ENCODE data around the gene VAV1. TPM values are rescaled to one million over a fixed set of nuclear protein-coding genes. Genes with fewer than 3 reads are reported as not detected.

The VAV1 gene
- total and polyA plus RNA-seq, 4 experiments from 2014 or later, result 16.0 to 87.6 (median 53.2) TPM

DNA sequence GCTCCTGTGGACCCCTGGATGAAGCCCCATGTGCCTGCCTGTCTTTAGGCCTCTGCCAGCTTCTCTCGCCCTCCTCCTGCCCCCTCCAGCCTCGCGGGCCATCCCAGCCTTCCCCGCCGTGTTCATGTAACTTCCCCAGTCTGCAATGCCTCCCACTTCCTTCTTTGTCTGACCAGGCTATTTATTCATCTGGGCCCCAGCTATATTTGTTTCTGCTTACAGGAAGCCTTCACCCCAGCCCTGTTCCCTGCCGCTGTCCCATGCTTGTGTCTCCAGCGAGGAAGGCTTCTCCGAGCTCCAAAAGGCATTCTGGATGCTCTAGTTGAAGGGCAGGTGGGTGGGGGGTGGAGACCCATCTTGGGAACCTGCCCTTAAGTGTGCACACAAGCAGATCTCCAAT, 44.2 kb upstream of the VAV1 start:
- Mint-ChIP-seq H3K4me3 (no peak overlapping the region), H3K4me1 (peaks cover 4 to 15% (median 9%) of the 10 kb centered on the region in 4 donors), H3K9me3 (no peaks in the 10 kb centered on the region), H3K36me3 (peaks cover 9 to 11% of the 10 kb centered on the region in 2 donors), H3K27ac (peak overlapping the region in 1 of 7 donors; percentile 57), H3K27me3 (no peaks in the 10 kb centered on the region)
- Histone ChIP-seq H3K36me3 (ENCODE audit: insufficient read depth, low read length) (peaks cover 12% of the 10 kb centered on the region), H3K27ac (ENCODE audit: low read depth, low read length) (no peak overlapping the region), H3K4me3 (ENCODE audit: low read length in 2 of 2) (no peak overlapping the region), H3K4me1 (ENCODE audit: insufficient read depth, low read length) (peaks cover 5% of the 10 kb centered on the region), H3K9me3 (ENCODE audit: control insufficient read depth in 1 of 2, low read length in 2 of 2) (no peaks in the 10 kb centered on the region), H3K27me3 (ENCODE audit: insufficient read depth, low read length) (no peaks in the 10 kb centered on the region)
- intact Hi-C loops (cut with micrococcal nuclease), result no loop called here
- CTCF ChIA-PET (ENCODE audit: partially characterized antibody), result interaction anchor here (0.9 to 1.2 kb wide), 2 partner anchors 19 to 135 kb away, joined by 3 to 6 read pairs; no protein-coding TSS in a partner anchor
- POLR2A ChIA-PET (ENCODE audit: partially characterized antibody), result interaction anchor here (1.2 kb wide), 2 partner anchors 10 to 78 kb away, joined by 3 read pairs; no protein-coding TSS in a partner anchor
- DNase-seq, result no peak

DNA sequence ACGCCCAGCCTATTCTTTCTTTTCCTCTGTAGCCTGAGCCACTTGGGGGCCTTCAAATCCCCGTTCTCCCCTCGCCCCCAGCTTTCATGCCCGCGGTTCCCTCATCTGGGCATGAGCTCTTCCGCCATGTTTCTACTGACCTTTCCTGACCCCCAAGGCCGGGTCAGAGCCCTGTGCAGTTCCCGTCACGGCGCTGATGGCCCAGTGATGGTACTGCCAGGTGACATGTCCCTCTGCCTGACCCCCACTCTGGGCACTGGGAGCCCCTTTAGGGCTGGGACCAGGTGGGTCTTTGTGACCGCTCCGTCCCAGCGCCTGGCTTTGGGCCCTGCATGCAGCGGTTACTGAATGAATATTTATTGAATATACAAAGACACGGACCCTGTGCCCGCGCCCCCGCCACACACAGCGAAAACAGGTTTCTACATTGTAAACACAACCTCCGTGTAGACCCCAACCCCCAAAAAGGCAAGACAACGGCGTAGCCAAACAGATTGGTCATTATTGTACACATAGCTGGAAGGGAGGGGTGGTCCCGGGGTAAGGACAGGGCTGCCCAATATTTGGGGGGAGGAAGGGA, 42.8 kb upstream of the VAV1 start:
- no peaks in the 10 kb centered on the region for H3K27me3 Mint-ChIP-seq
- Histone ChIP-seq H3K36me3 (ENCODE audit: insufficient read depth, low read length) (peaks cover 15% of the 10 kb centered on the region), H3K4me1 (ENCODE audit: insufficient read depth, low read length) (peaks cover 5% of the 10 kb centered on the region), H3K27ac (ENCODE audit: low read depth, low read length) (no peak overlapping the region), H3K4me3 (ENCODE audit: low read length in 2 of 2) (no peak overlapping the region), H3K9me3 (ENCODE audit: control insufficient read depth in 1 of 2, low read length in 2 of 2) (no peaks in the 10 kb centered on the region), H3K27me3 (ENCODE audit: insufficient read depth, low read length) (no peaks in the 10 kb centered on the region)
- H3K9me3 Mint-ChIP-seq, result no peaks in the 10 kb centered on the region
- H3K4me3 Mint-ChIP-seq, result no peak overlapping the region
- H3K27ac Mint-ChIP-seq, result peak overlapping the region in 1 of 7 donors; percentile 83
- DNase-seq, result no peak
- ChIA-PET CTCF (ENCODE audit: partially characterized antibody) (interaction anchor here (1.0 to 1.9 kb wide), 2 partner anchors 134 to 213 kb away, joined by 3 to 6 read pairs; no protein-coding TSS in a partner anchor), POLR2A (ENCODE audit: partially characterized antibody) (interaction anchor here (1.2 kb wide), 1 partner anchor 9 kb away, joined by 3 read pairs; no protein-coding TSS in a partner anchor)
- peaks cover 14 to 20% of the 10 kb centered on the region in 2 donors for H3K36me3 Mint-ChIP-seq
- peaks cover 2 to 10% (median 6%) of the 10 kb centered on the region in 4 donors for H3K4me1 Mint-ChIP-seq
- intact Hi-C loops (cut with micrococcal nuclease), result no loop called here

DNA sequence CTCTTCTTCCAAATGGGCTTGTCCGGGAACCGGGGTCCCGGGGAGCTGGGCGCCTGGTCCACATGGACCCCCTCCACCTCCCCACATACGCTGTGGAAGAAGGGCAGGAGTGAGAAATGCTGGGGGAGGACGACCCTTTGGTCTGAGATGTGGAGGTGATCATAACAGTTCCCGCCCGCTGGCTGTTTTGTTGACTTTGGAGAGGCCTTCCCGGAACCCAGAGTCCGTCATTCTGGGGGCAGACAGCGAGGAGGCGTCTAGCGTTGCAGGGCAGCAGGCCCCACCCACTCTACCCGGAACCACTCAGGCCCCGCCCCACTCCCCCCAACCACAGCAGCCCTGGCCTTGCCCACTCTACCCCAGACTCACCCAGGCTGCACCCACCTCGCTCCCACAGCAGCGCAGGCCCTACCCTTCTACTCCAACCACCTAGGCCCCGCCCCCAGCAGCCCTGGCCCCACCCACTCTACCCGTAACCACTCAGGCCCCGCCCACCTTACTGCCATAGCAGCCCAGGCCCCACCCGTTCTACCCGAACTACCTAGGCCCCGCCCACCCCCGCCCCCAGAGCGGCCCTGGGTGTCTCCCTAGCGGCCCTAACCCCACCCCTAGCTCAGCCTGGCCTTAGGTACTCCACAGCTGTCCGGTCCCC, 42.2 kb upstream of the VAV1 start:
- Mint-ChIP-seq H3K4me3 (no peak overlapping the region), H3K36me3 (peaks cover 14 to 20% of the 10 kb centered on the region in 2 donors), H3K27ac (no peak overlapping the region), H3K4me1 (peaks cover 2 to 5% (median 4%) of the 10 kb centered on the region in 4 donors), H3K27me3 (no peaks in the 10 kb centered on the region), H3K9me3 (no peaks in the 10 kb centered on the region)
- DNase-seq, result peak in 1 of 5 donors; percentile 47
- intact Hi-C loops (cut with micrococcal nuclease), result no loop called here
- Histone ChIP-seq H3K9me3 (ENCODE audit: control insufficient read depth in 1 of 2, low read length in 2 of 2) (no peaks in the 10 kb centered on the region), H3K4me1 (ENCODE audit: insufficient read depth, low read length) (peaks cover 2% of the 10 kb centered on the region), H3K27ac (ENCODE audit: low read depth, low read length) (no peak overlapping the region), H3K4me3 (ENCODE audit: low read length in 2 of 2) (no peak overlapping the region), H3K36me3 (ENCODE audit: insufficient read depth, low read length) (peaks cover 15% of the 10 kb centered on the region), H3K27me3 (ENCODE audit: insufficient read depth, low read length) (no peaks in the 10 kb centered on the region)
- POLR2A ChIA-PET (ENCODE audit: partially characterized antibody), result no interaction called here
- CTCF ChIA-PET (ENCODE audit: partially characterized antibody), result interaction anchor here (1.0 to 1.9 kb wide), 2 partner anchors 133 to 213 kb away, joined by 3 to 6 read pairs; no protein-coding TSS in a partner anchor

DNA sequence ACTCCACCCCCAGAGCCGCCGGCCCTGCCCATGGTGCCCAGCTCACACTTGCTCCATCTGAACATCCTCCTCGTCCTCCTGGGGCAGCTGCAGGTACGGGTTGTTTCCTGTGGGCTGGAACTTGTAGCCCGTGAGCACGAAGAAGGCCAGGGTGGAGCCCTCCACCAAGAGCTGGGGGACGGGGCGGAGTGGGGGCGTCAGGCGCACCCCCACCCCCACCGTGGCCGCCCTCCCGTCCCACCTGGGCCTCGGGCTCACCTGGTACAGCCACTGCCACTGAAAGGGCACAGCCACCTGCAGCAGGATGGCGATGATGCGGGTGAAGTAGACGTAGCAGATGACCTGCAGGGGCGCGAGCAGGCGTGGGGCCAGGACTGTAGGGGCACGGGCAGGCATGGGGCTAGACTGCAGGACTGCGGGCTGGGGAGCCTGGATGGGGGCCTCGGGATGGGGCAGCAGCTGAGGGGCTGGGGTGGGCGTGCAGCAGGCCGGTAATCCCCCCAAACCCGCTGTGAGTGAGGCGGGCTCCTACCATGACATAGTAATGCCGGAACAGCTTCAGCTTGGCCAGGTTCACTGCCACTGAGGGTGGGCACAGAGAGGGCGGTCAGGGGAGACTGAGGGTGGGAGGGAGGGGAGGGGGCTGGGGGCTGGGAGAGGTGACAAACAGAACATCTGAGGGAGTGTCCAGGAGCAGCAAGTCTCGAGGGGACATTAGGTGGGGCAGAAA, 41.4 kb upstream of the VAV1 start:
- peaks cover 1 to 5% (median 4%) of the 10 kb centered on the region in 4 donors for H3K4me1 Mint-ChIP-seq
- no peaks in the 10 kb centered on the region for H3K9me3 ChIP-seq (ENCODE audit: control insufficient read depth in 1 of 2, low read length in 2 of 2)
- peaks cover 19 to 20% of the 10 kb centered on the region in 2 donors for H3K36me3 Mint-ChIP-seq
- no peak for DNase-seq
- no peaks in the 10 kb centered on the region for H3K9me3 Mint-ChIP-seq
- CTCF ChIA-PET (ENCODE audit: partially characterized antibody), result interaction anchor here (1.9 kb wide), 1 partner anchor 132 kb away, joined by 6 read pairs; no protein-coding TSS in a partner anchor
- H3K27me3 ChIP-seq (ENCODE audit: insufficient read depth, low read length), result no peaks in the 10 kb centered on the region
- no peak overlapping the region for H3K4me3 Mint-ChIP-seq
- H3K4me3 ChIP-seq (ENCODE audit: low read length in 2 of 2), result no peak overlapping the region
- H3K27ac Mint-ChIP-seq, result no peak overlapping the region
- intact Hi-C loops (cut with micrococcal nuclease), result no loop called here
- H3K27ac ChIP-seq (ENCODE audit: low read depth, low read length), result no peak overlapping the region
- H3K4me1 ChIP-seq (ENCODE audit: insufficient read depth, low read length), result peaks cover 7% of the 10 kb centered on the region
- no peaks in the 10 kb centered on the region for H3K27me3 Mint-ChIP-seq
- H3K36me3 ChIP-seq (ENCODE audit: insufficient read depth, low read length), result peaks cover 15% of the 10 kb centered on the region
- POLR2A ChIA-PET (ENCODE audit: partially characterized antibody), result no interaction called here

DNA sequence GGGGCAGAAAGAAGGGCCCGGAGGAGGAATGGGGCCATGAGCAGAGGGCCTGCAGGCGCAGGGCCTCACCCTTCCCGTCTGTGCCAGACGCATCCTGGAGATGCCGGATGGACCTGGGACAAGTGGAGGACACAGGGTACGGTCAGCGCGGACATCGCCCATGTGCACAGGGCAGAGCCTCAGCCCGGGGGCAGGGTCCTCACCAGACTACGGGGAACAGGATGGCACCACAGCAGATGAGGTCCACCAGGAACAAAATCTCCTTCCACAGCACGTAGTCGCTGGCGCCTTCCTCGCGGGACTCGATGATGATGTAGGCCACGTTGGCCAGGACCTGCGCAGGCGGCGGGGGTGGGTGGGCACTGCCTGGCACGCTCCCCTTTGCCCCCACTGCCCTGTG, 40.7 kb upstream of the VAV1 start:
- no peak for DNase-seq
- Mint-ChIP-seq H3K9me3 (no peaks in the 10 kb centered on the region), H3K27me3 (no peaks in the 10 kb centered on the region), H3K4me3 (no peak overlapping the region), H3K36me3 (peaks cover 20 to 26% of the 10 kb centered on the region in 2 donors), H3K27ac (peak overlapping the region in 1 of 7 donors; percentile 17), H3K4me1 (peaks cover 5 to 12% (median 10%) of the 10 kb centered on the region in 4 donors)
- H3K27ac ChIP-seq (ENCODE audit: low read depth, low read length), result no peak overlapping the region
- ChIA-PET POLR2A (ENCODE audit: partially characterized antibody) (no interaction called here), CTCF (ENCODE audit: partially characterized antibody) (no interaction called here)
- no peak overlapping the region for H3K4me3 ChIP-seq (ENCODE audit: low read length in 2 of 2)
- H3K36me3 ChIP-seq (ENCODE audit: insufficient read depth, low read length), result peaks cover 15% of the 10 kb centered on the region
- H3K4me1 ChIP-seq (ENCODE audit: insufficient read depth, low read length), result peaks cover 13% of the 10 kb centered on the region
- H3K9me3 ChIP-seq (ENCODE audit: control insufficient read depth in 1 of 2, low read length in 2 of 2), result no peaks in the 10 kb centered on the region
- intact Hi-C loops (cut with micrococcal nuclease), result no loop called here
- H3K27me3 ChIP-seq (ENCODE audit: insufficient read depth, low read length), result no peaks in the 10 kb centered on the region

DNA sequence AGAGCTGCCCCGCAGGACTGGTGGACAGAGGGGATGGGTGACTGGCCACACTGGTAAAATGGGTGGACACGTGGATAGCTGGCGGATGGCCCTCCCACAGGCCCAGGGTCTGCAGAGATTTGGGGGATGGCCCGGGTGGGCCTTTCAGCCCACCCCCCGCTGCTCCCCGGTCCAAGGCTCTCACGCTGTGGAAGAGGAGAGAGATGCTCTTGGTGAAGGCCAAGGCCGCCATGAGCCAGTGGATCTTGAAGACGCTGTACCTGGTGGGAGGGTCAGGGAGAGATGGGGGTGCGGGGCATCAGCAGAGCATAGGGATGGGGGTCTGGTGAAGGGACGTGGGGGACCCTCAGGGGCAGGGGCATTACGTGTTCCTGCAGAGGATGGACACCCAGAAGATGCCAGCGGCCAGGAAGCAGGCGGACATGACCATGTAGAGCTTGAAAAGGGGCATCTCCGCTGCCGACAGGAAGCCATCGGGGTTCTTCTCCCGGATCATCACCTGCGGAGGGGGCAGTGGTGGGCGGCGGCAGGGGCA, 39.6 kb upstream of the VAV1 start:
- no peak overlapping the region for H3K4me3 ChIP-seq (ENCODE audit: low read length in 2 of 2)
- no peaks in the 10 kb centered on the region for H3K9me3 Mint-ChIP-seq
- no peaks in the 10 kb centered on the region for H3K9me3 ChIP-seq (ENCODE audit: control insufficient read depth in 1 of 2, low read length in 2 of 2)
- peaks cover 15% of the 10 kb centered on the region for H3K36me3 ChIP-seq (ENCODE audit: insufficient read depth, low read length)
- H3K4me3 Mint-ChIP-seq, result peak overlapping the region in 1 of 8 donors; percentile 13
- H3K4me1 ChIP-seq (ENCODE audit: insufficient read depth, low read length), result peaks cover 17% of the 10 kb centered on the region
- peaks cover 7 to 19% (median 14%) of the 10 kb centered on the region in 4 donors for H3K4me1 Mint-ChIP-seq
- no peaks in the 10 kb centered on the region for H3K27me3 Mint-ChIP-seq
- peaks cover 20 to 31% of the 10 kb centered on the region in 2 donors for H3K36me3 Mint-ChIP-seq
- POLR2A ChIA-PET (ENCODE audit: partially characterized antibody), result no interaction called here
- intact Hi-C loops (cut with micrococcal nuclease), result no loop called here
- H3K27me3 ChIP-seq (ENCODE audit: insufficient read depth, low read length), result no peaks in the 10 kb centered on the region
- DNase-seq, result no peak
- CTCF ChIA-PET (ENCODE audit: partially characterized antibody), result interaction anchor here (1.2 to 6.8 kb wide), 3 partner anchors 102 to 211 kb away, joined by 4 to 184 read pairs (median 8); no protein-coding TSS in a partner anchor
- H3K27ac Mint-ChIP-seq, result no peak overlapping the region
- no peak overlapping the region for H3K27ac ChIP-seq (ENCODE audit: low read depth, low read length)
